HG03521 (cell line): ENCODE results near the gene ZNF728.
"Not testable (repeated sequence)": the region's sequence is repeated elsewhere in the genome, so short reads cannot be mapped to it uniquely, and the experiment has no call there.

Source experiments
- ATAC-seq: cut with Tn5 transposase; IDR thresholded peaks from one replicate; pipeline ENCODE4 v1.9.1; 2021; ENCODE audit warnings: mild to moderate bottlenecking, moderate library complexity; ENCODE audit not compliant: unreplicated experiment

Gene ZNF728

GRCh38 chr19:23002690-23003422 lies at the start of gene ZNF728:
Gene ZNF728, minus strand, starts transcription at chr19:23003176. Its CDS starts 146 bp downstream, at chr19:23003030.
- ATAC-seq = no peak

GRCh38 chr19:23052349-23052748 lies 49.4 kb upstream of the ZNF728 start:
- no peak for ATAC-seq

DNA sequence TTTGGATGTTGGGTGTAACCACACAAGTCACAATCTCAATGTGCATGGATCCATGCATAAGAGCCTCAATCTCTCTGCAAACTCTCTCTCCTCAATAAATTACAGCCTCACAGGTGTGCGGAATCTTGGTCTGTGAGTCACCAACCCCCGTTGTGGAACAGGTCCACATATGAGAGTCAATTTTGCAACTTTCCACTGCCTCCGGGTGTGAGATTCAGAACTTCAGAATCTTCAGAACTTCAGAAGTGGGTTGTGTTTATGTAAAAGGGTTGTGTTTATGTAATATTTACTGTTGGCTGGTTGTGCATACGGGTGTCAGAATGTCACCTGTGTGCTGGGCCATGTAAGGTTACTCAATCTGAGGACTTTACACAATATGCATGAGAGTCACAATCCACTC lies 46.3 kb upstream of the ZNF728 start:
- no peak for ATAC-seq

DNA sequence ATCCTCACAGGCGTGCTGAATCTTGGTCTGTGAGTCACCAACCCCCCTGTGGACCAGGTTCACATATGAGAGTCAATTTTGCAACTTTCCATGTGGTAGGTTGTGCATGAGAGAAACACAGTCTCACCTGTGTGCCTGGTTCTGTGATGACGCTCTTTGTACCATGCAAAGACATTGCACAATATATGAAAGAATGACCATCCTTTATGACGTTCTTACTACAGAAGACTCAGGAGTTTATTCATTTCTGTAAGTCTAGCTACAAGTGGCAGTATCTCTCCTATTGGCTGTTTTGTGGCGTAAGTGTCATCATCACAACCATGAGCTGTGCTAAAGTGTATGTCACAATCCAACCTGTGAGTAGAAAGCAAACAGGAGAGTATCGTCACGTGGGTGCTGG lies 43.8 kb upstream of the ZNF728 start:
- no peak for ATAC-seq

DNA sequence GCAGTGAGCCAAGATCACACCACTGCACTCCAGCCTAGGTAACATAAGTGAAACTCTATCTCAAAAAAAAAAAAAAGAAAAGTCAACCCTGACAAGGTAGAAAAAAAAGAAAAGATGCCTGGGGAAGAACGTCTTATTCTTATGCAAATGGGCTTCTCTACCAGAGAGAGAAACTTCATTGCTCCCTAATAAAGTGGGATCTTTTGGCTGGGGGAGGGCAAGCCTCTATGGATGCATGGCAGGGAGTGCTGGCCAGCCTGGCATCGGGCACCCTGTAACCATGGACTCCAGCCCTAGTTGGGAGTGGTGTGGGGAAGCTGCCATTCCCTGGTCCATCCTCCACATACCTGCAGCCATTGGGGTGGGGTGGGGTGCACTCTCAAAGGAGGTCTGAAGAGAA lies 30.7 kb upstream of the ZNF728 start:
- ATAC-seq = no peak

DNA sequence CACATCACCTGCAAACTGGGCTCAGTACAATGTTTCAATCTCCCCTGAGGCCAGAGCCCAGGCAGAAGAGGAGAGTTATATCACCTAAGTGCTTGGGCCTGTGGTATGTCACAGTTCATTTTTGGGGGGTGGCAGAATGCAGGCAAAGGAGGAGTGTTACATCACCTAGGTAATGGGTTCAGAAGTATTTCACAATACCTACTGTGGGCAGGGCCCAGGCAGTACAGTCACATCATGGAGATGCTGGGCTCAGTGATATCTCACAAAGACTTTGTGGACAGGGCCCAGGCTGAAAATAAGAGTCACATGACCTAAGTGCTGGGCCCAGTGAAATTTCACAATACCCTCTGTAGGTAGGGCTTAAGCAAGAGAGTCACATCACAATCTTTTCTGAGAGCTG lies 12.7 kb upstream of the ZNF728 start:
- ATAC-seq = no peak

- not testable (repeated sequence) for ATAC-seq
These were observed 8.0 kb downstream of the ZNF728 start for GRCh38 chr19:22994957-22995356.

DNA sequence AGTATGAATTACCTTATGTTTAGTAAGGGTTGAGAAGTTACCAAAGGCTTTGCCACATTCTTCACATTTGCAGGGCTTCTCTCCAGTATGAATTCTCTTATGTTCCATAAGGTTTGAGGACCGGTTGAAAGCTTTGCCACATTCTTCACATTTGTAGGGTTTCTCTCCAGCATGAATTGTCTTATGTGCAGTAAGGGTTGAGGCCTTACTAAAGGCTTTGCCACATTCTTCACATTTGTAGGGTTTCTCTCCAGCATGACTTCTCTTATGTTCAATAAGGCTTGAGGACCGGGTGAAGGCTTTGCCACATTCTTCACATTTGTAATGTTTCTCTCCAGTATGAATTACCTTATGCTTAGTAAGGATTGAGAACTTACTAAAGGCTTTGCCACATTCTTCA lies 26.7 kb downstream of the ZNF728 start:
- no peak for ATAC-seq

GRCh38 chr19:22975546-22976136 lies 27.3 kb downstream of the ZNF728 start:
- ATAC-seq = not testable (repeated sequence)

DNA sequence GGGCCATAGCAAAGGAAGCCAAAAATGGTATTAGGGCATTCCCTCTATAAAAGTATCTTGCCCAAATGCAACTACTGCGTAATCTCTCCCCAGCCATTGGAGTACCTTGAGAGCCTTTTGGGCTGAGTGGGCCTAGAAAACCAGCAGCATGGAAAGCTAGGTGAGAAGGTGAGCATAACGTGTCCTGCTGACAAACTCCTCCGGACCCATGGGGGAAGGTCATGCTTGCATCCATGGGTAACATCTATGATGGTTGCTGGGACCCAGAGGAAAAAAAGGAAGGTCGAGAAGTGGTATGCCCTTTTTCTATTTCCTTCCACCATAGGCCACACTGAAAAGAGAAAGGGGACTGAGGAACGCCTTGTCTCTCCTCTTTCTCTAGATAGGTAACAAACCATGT lies 57.4 kb downstream of the ZNF728 start:
- no peak for ATAC-seq

DNA sequence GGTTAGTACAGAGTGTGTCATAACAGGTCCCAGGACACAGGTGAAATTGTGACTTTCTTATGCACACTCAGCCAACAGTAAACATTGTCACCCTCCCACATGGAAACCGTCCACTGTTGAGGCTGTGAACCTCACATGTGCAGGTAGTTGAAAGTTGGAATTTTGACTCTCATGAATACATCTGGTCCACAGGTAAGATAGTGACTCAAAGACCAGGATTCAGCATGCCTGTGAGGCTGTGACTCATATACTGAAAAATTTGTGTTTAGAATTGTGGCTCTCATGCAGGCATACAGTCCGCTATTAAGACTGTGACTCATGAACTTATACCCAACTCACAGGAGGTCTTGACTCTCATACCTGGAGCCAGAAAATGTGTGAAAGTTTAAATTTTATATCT lies 67.8 kb downstream of the ZNF728 start:
- ATAC-seq = no peak

DNA sequence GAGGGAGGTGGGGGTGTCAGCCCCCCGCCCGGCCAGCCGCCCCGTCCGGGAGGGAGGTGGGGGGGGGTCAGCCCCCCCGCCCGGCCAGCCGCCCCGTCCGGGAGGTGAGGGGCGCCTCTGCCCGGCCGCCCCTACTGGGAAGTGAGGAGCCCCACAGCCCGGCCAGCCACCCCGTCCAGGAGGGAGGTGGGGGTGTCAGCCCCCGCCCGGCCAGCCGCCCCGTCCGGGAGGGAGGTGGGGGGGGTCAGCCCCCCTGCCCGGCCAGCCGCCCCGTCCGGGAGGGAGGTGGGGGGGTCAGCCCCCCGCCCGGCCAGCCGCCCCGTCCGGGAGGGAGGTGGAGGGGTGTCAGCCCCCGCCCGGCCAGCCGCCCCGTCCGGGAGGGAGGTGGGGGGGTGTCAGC lies 75.4 kb downstream of the ZNF728 start:
- not testable (repeated sequence) for ATAC-seq

GRCh38 chr19:22925181-22925580 lies 77.8 kb downstream of the ZNF728 start:
- ATAC-seq = not testable (repeated sequence)
